ENCODE measurements around the gene ENO2.

Gene ENO2

GRCh38 chr12:6960593-6961277 is 46.4 kb downstream of the ENO2 start:
- TF ChIP-seq, protein P1, sequence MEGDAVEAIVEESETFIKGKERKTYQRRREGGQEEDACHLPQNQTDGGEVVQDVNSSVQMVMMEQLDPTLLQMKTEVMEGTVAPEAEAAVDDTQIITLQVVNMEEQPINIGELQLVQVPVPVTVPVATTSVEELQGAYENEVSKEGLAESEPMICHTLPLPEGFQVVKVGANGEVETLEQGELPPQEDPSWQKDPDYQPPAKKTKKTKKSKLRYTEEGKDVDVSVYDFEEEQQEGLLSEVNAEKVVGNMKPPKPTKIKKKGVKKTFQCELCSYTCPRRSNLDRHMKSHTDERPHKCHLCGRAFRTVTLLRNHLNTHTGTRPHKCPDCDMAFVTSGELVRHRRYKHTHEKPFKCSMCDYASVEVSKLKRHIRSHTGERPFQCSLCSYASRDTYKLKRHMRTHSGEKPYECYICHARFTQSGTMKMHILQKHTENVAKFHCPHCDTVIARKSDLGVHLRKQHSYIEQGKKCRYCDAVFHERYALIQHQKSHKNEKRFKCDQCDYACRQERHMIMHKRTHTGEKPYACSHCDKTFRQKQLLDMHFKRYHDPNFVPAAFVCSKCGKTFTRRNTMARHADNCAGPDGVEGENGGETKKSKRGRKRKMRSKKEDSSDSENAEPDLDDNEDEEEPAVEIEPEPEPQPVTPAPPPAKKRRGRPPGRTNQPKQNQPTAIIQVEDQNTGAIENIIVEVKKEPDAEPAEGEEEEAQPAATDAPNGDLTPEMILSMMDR (IDR thresholded peaks at IDR 0.05; ENCODE audit: insufficient read depth, low read length) = no peak
- peak; percentile 52; the same call in 1 of the 2 replicates for TF ChIP-seq SPI1 (IDR thresholded peaks at IDR 0.05; ENCODE audit: borderline replicate concordance, low read depth)
- H3K27me3 ChIP-seq (ENCODE audit: insufficient read depth, poor library complexity, severe bottlenecking) = no peaks in the 10 kb centered on the region
- peak overlapping the region; percentile 99 for H3K27ac ChIP-seq (replicated peaks)
- H3K4me3 ChIP-seq (replicated peaks; ENCODE audit: insufficient read depth, low read length) = no peak overlapping the region
- DNase-seq (ENCODE audit: low read depth in 1 of 2, low spot score in 1 of 2) = peak in 1 of 2 experiments; percentile 78

- peak in 1 of 2 experiments; percentile 84 for DNase-seq (ENCODE audit: low read depth in 1 of 2, low spot score in 1 of 2)
- Histone ChIP-seq H3K27ac (replicated peaks) (peak overlapping the region; percentile 99), H3K4me3 (replicated peaks; ENCODE audit: insufficient read depth, low read length) (no peak overlapping the region), H3K27me3 (ENCODE audit: insufficient read depth, poor library complexity, severe bottlenecking) (no peaks in the 10 kb centered on the region)
- TF ChIP-seq, protein P1 (IDR thresholded peaks at IDR 0.05; ENCODE audit: insufficient read depth, low read length) = no peak
- no peak for TF ChIP-seq SPI1 (IDR thresholded peaks at IDR 0.05; ENCODE audit: borderline replicate concordance, low read depth)
- no peak; the same call in 1 of the 2 replicates for TF ChIP-seq POLR2AphosphoS5 (IDR thresholded peaks at IDR 0.05; ENCODE audit: low read depth)
- no peak for TF ChIP-seq GABPA (IDR thresholded peaks at IDR 0.05; ENCODE audit: low read depth)
- no peak for TF ChIP-seq REST (IDR thresholded peaks at IDR 0.05; ENCODE audit: insufficient replicate concordance, low read depth)
Observed at GRCh38 chr12:6961278-6961694, 46.9 kb downstream of the ENO2 start.

DNA sequence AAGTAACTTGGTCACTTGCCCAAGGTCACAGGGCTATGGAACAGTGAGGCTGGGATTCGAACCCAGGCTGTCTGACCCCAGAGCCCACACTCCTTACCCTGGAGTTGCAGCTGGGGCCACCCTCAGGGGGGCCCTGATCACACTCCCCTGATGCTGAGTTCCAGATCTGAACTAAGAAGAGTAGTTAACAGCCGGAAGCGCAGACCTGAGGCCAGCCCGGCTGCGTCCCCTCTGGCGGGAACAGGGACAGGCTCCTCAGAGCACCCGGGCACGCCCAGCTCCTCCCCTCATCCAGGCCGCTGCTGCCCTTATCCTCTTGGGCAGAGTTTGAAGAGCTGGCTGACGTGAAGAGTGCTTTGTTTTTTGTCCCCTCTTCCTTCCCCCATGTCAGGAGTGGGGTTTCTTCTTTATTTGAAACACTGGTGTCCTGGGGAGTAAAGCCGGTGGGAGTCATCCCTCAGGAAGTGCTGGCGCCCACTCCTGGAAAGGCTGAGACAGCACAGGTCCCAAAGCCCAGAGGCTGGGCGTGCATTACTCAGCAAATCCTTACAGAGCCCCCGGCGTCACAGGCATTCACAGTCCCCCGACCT is 47.4 kb downstream of the ENO2 start:
- Histone ChIP-seq H3K4me3 (replicated peaks; ENCODE audit: insufficient read depth, low read length) (no peak overlapping the region), H3K27me3 (ENCODE audit: insufficient read depth, poor library complexity, severe bottlenecking) (no peaks in the 10 kb centered on the region), H3K27ac (replicated peaks) (peak overlapping the region; percentile 99)
- DNase-seq (ENCODE audit: low read depth in 1 of 2, low spot score in 1 of 2) = peak in 1 of 2 experiments; percentile 86
- no peak for TF ChIP-seq REST (IDR thresholded peaks at IDR 0.05; ENCODE audit: insufficient replicate concordance, low read depth)
- TF ChIP-seq, protein P1 (IDR thresholded peaks at IDR 0.05; ENCODE audit: insufficient read depth, low read length) = peak; percentile 28
- peak; percentile 56 for TF ChIP-seq GABPA (IDR thresholded peaks at IDR 0.05; ENCODE audit: low read depth)
- peak; percentile 80 for TF ChIP-seq POLR2AphosphoS5 (IDR thresholded peaks at IDR 0.05; ENCODE audit: low read depth)
- no peak for TF ChIP-seq SPI1 (IDR thresholded peaks at IDR 0.05; ENCODE audit: borderline replicate concordance, low read depth)
